Measurements from ENCODE around the gene BSND.

BSND gene

DNA sequence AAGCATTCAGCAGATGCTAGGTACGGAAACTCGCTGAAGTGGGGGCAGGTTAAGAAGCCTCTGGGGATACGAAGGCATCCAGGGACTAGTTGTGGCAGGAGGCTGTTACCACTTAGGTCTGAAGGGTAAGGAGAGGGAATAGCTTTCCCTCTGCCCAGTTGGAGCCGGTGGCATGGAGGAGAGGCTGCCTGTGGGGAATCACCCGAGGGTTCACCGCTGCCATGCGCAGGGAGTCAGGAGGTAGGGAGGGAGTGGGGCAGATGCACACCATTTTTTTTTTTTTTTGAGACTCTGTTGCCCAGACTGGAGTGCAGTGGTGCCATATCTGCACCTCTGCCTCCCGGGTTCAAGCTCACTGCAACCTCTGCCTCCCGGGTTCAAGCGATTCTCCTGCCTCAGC, 46.7 kb downstream of the BSND start:
- DNase-seq (ENCODE audit: low read depth in 2 of 2) = no peak

- no peak for DNase-seq (ENCODE audit: low read depth in 2 of 2)
Measured at GRCh38 chr1:55046871-55047270, 48.1 kb downstream of the BSND start.

DNA sequence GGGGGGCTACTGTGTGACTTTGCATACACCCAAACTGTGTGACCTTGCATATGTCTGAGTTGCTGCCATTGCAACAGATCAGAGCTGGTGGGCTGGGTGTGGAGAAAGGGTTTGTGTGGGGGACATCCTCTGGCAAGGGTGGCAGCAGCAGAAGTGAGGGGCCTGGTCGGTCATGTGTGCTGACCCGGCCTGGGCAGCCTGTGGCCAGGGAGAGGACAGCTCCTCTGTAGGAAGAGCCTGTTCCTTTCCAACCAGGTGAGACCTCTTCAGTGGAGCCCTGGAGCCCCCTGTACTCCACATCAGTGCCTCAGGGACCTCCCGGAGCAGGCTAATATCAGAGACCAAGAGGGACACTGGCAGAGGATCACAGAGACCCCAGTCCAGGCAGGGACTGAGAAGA, 48.9 kb downstream of the BSND start:
- DNase-seq (ENCODE audit: low read depth in 2 of 2) = no peak

DNA sequence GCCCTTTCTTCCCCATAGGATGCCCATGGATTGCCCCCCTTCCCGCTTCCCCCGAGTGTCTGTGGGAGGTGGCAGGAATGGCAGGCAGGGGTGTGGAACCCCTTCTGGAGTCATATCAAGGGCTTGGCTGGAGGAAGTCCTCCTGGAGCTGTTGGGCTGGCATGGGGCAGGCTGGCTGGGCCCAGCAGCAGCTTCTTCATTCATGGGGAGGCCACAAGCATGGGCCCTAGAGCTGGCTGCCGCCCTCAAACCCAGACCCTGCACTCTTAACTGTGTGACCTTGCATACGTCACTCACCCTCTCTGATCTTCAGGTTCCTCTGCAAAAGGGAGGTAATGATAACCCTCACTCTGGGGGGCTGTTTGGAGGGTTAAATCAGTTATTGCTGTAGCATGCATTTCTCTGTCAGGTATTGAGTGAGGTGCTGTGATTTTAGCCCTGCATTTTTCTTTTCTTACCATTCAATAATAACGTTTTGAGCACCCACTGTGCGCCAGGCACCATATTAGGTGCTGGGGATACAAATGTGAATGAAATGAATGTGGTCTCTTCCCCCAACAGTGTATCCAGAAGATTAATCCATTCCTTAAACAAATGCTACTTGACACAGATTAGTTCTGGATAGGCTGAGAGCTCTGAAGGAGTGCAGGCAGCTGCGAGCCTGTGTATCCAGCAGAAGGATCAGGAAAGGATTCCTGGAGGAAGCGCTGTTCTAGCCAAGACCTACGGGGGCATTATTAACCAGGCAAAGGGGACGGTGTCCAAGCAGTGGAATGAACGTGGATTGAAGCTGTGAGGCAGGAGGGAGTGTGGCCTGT, 49.9 kb downstream of the BSND start:
- no peak for DNase-seq (ENCODE audit: low read depth in 2 of 2)

DNA sequence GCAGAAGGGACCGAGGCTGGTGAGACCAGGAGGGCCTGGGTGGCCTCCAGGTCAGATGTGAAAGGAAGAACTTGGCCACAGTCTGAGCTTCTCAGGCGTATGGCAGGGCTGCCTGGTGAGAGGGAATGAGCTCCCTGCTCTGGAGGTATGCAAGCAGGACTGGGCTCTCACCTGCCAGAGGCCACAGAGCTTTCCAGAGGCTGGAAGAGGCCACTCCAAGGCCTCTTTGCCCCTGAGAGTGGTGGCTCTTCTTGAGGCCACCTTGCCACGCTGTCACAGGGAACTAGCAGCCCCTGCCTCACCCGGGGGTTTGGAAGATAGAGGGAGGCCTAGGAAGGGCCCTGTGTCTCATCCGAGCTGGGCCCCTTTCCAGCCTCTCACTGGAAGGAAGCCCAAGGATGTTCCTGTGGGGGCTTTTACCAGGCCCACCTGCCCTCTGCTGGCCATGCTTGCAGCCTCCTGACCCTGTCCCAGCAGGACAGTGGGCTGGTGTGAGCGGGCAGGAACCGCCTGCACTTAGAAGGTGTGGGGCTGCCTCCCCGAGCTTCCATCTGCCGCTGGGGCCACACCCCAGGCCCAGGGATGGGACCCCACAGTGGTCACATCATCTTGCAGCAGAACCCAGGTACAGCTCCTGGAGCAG, 50.7 kb downstream of the BSND start:
- DNase-seq (ENCODE audit: low read depth in 2 of 2) = no peak

DNA sequence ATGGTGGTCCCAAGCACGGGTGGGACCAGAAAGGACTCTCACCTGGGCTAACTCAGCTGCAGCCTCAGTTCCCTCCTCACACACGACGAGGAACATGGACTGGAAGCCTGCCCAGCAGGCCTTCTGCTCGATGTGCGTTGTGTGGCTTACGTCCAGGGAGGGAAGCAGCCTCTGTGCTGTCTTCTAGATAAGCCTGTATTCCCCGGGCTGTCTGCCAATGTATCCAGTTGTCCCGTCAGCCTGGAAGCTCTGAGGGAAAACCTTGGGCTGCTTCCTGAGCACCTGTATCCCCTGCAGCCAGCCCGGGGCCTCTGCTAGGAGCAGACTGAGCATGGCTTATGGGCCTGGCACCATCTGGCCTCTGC, 51.2 kb downstream of the BSND start:
- no peak for DNase-seq (ENCODE audit: low read depth in 2 of 2)

DNA sequence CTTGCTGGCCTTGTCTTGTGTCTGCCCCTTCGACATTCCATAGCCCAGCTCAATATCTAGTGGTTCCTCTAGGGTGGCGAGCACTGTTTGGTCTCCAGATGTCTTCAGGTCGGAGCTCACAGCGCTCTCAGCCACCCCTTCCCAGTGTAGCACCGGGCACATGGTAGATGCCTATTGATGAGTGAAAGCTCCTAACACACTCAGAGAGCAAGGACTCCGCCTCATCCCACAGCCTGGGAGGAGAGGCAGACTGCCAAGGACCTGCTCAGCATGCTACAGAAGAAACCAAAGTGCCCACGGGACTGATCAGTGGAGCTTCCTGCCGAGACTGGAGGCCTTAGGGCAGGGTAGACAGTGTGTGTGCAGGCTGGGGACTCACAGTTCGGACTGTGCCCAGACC, 51.5 kb downstream of the BSND start:
- no peak for DNase-seq (ENCODE audit: low read depth in 2 of 2)

- no peak for DNase-seq (ENCODE audit: low read depth in 2 of 2)
Measured at GRCh38 chr1:55051169-55051568, 52.4 kb downstream of the BSND start.

GRCh38 chr1:55051621-55052020, 52.9 kb downstream of the BSND start:
- DNase-seq (ENCODE audit: low read depth in 2 of 2) = no peak

DNA sequence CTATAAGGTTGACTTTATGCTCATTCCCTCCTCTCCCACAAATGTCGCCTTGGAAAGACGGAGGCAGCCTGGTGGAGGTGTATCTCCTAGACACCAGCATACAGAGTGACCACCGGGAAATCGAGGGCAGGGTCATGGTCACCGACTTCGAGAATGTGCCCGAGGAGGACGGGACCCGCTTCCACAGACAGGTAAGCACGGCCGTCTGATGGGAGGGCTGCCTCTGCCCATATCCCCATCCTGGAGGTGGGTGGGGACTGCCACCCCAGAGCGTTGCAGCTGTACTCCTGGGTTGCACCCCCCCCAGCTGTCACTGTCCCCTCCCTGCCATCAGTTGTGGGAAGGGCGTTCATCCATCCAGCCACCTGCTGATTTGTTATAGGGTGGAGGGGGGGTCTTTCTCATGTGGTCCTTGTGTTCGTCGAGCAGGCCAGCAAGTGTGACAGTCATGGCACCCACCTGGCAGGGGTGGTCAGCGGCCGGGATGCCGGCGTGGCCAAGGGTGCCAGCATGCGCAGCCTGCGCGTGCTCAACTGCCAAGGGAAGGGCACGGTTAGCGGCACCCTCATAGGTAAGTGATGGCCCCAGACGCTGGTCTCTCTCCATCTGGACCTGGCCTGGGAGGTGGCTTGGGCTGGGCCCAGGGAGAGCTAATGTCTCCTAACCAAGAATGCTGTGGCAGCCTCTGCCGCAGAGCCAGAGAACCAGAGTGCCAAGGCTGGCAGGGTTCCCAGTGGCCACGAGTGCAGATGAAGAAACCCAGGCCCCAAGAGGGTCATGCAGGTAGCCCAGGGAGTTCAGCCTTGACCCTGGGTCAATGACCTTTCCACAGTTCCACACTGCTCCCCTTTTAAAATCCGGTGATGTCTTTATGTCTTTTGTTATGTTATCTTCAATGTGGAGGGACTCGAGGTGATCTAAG, 53.7 kb downstream of the BSND start:
- DNase-seq (ENCODE audit: low read depth in 2 of 2) = no peak

GRCh38 chr1:55053265-55053954, 54.7 kb downstream of the BSND start:
- DNase-seq (ENCODE audit: low read depth in 2 of 2) = no peak

GRCh38 chr1:55054396-55054795, 55.7 kb downstream of the BSND start:
- DNase-seq (ENCODE audit: low read depth in 2 of 2) = no peak

DNA sequence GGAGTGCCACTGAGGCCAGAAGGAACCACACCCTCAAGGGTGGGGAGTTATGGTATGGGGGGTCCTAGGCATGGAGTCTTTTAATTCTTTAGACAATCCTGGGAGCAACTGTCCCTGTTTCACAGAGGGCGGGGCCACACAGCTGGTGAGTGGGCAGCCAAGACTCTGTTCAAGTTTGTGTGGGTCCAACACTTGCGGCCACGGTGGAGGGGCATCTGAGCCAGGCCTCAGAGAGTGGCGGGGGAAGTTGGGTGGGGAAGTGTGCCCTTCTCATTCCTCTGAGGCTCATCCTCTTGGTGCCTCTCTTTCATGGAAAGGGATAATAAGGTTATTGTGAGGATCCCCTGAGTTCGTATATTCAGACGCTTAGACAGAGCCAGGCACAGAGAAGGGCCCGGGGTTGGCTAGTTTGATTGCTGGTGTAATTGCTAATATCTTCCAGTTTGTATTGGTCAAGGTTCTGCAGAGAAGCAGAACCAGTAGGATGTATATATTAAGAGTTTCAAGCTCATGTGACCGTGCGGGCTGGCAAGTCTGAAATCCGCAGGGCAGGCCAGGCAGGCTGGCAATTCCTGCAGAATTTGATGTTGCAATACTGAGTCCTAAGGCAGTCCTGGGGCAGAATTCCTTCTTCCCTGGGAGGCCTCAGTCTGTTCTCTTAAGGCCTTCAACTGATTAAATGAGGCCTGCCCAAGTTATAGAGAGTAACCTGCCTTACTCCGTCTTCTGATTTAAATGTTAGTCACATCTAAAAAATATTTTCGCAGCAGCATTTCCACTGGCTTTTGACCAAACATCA, 56.5 kb downstream of the BSND start:
- no peak for DNase-seq (ENCODE audit: low read depth in 2 of 2)

DNA sequence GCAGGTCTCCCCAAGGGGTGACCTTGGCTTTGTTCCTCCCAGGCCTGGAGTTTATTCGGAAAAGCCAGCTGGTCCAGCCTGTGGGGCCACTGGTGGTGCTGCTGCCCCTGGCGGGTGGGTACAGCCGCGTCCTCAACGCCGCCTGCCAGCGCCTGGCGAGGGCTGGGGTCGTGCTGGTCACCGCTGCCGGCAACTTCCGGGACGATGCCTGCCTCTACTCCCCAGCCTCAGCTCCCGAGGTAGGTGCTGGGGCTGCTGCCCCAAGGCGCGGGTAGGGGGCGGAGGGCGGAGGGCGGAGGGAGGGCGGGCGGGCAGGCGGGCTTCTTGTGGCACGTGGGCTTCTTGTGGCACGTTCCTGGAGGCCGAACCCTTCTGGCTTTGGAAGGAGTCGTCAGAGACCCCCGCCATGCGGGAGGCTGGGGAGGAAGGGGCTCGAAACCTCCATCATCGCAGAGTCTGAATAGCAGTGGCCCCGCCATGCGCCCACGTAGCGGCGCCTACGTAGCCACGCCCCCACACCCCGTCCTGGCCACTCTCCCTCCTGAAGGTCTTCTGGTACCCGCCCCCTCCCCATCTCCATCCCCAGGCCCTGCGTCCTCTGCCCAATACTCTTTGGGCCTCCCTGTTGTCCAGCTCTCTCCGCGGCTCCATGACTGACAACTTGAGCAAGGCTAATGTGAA, 57.4 kb downstream of the BSND start:
- no peak for DNase-seq (ENCODE audit: low read depth in 2 of 2)

DNA sequence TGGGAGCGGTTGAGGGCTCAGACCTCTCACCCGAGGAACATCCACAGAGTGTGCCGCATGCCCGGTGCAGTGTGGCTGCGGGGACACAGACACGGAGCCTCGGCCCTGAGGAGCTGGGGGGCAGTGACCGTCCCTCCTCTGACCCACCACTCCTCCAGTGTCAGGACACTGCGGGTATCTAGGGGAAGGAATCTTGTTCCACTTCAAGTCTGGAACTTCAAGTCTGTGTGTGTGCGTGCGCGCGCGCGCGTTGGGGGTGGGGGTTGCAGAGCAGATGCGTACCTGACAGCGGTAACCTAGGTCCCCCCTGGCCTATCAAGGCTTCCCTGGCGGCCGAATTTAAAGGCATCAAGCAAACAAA, 57.9 kb downstream of the BSND start:
- no peak for DNase-seq (ENCODE audit: low read depth in 2 of 2)

DNA sequence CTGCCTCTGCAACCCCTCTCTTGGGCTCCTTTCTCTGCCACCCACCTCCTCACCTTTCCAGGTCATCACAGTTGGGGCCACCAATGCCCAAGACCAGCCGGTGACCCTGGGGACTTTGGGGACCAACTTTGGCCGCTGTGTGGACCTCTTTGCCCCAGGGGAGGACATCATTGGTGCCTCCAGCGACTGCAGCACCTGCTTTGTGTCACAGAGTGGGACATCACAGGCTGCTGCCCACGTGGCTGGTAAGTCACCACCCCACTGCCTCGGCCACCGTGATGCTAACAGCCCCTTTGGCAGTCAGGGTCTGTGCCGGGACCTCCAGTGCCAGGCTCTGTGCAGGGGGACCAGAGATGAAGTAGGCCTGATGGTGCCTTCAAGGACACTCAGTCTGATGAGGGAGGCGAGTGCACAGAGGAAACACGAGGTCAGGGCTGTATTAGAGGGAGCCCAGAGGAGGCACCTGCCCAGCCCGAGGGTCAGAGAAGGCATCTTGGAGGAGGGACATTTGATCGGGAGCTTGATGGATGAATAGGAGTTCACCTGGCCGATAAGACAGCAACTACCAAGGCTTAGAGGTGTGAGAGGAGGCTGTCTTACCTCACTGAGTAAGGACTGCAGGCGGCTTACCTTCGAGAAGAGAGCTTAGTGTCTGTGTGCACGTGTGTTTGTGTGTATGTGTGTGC, 58.7 kb downstream of the BSND start:
- no peak for DNase-seq (ENCODE audit: low read depth in 2 of 2)

DNA sequence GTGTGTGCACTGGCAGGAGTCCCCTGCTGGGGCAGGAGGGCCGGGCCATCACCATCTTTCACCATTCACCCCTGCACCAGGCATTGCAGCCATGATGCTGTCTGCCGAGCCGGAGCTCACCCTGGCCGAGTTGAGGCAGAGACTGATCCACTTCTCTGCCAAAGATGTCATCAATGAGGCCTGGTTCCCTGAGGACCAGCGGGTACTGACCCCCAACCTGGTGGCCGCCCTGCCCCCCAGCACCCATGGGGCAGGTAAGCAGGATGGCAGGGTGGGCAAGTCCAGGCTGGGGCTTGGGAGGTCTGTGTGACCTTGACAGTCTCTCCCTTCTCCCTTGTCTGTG, 59.2 kb downstream of the BSND start:
- DNase-seq (ENCODE audit: low read depth in 2 of 2) = no peak

DNA sequence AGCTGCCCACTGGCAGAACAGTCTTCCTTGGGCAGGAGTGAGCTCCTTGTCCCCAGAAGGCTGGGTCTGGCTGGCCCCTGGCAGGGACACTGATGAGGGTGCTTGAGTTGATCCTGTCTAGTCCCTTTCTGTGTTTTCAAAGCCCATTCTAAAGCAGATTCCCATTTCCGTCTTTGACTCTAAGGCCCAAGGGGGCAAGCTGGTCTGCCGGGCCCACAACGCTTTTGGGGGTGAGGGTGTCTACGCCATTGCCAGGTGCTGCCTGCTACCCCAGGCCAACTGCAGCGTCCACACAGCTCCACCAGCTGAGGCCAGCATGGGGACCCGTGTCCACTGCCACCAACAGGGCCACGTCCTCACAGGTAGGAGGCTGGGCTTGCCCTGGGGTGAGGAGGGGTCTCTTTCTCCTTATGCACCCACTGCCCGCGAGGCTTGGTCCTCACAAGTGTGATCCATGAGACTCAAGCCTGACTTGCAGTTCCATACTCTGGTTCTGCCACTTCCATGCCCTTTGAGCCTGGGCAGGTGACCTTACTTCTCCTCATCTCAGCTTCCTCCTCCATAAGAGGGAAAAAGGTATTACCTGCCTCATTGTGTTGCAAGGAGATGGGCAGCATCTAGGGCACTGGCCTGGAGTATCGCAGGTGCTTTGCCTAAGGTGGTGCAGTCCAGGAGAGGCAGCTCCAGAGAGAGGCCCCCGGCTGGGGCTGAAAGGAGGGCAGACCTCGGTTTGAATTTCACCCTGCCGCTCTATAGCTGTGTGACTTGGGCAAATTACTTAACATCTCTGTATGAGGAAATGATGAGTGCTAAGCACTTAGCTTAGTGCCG, 60.8 kb downstream of the BSND start:
- DNase-seq (ENCODE audit: low read depth in 2 of 2) = no peak

All from stimulated activated CD8-positive, alpha-beta memory T cell treated with anti-CD3 and anti-CD28 coated beads, Interleukin-7, amount 100 ng/mL, for 1 hour (primary cell).